Mesenchymal stem cell (in vitro differentiated cells and primary cell): Measurements from ENCODE around the gene GAK.
"Not testable (repeated sequence)": the region's sequence is repeated elsewhere in the genome, so short reads cannot be mapped to it uniquely, and the experiment has no call there.

Source experiments
- DNase-seq: peaks from one replicate; pipeline ENCODE4 v3.0.0-alpha.2; 2013
- H2AFZ ChIP-seq: one replicate; pipeline ENCODE4 v1.6.1; 2013; ENCODE audit warnings: low read depth, mild to moderate bottlenecking, control low read depth, inconsistent platforms, low read length, moderate library complexity
- H2AK5ac ChIP-seq: 2 replicates; pipeline ENCODE4 v1.6.1; 2013; ENCODE audit warnings: low read length, moderate library complexity, mild to moderate bottlenecking, inconsistent platforms; ENCODE audit not compliant: severe bottlenecking
- H2BK120ac ChIP-seq: one replicate; pipeline ENCODE4 v1.6.1; 2013; ENCODE audit warnings: low read depth, mild to moderate bottlenecking, inconsistent platforms, low read length, moderate library complexity
- H2BK12ac ChIP-seq, 2 experiments: one replicate each; pipeline ENCODE4 v1.6.1; 2013; ENCODE audit warnings: inconsistent platforms in 2 of 2, low read length in 2 of 2, mild to moderate bottlenecking in 2 of 2, moderate library complexity in 2 of 2, control low read depth in 1 of 2
- H2BK15ac ChIP-seq: one replicate; pipeline ENCODE4 v1.6.1; 2013; ENCODE audit warnings: mild to moderate bottlenecking, low read depth, inconsistent platforms; ENCODE audit not compliant: poor library complexity, severe bottlenecking
- H2BK5ac ChIP-seq: 2 replicates; pipeline ENCODE4 v1.6.1; 2013; ENCODE audit warnings: low read depth, mild to moderate bottlenecking, low read length, control low read depth, inconsistent platforms; ENCODE audit not compliant: poor library complexity, severe bottlenecking
- H3K14ac ChIP-seq, 2 experiments: one replicate each; pipeline ENCODE4 v1.6.1; 2013; ENCODE audit warnings: inconsistent platforms in 2 of 2, low read length in 2 of 2, control low read depth in 1 of 2, mild to moderate bottlenecking in 1 of 2, moderate library complexity in 1 of 2
- H3K18ac ChIP-seq, 2 experiments: one replicate each; pipeline ENCODE4 v1.6.1; 2013; ENCODE audit warnings: inconsistent platforms in 2 of 2, low read length in 2 of 2, control low read depth in 1 of 2, low read depth in 1 of 2, mild to moderate bottlenecking in 1 of 2
- H3K23ac ChIP-seq, 2 experiments: one replicate each; pipeline ENCODE4 v1.6.1; 2013; ENCODE audit warnings: inconsistent platforms in 2 of 2, low read length in 2 of 2, mild to moderate bottlenecking in 2 of 2, moderate library complexity in 2 of 2, control low read depth in 1 of 2
- H3K27ac ChIP-seq: 2 replicates; pipeline ENCODE4 v1.5.1; 2013; ENCODE audit warnings: mild to moderate bottlenecking, moderate library complexity, low read length, control low read depth, inconsistent platforms; ENCODE audit not compliant: poor library complexity, severe bottlenecking
- H3K27me3 ChIP-seq, 2 experiments: 2 replicates each; pipeline versions ENCODE4 v1.6.1 to v1.7.0; 2013; ENCODE audit warnings: low read length in 2 of 2, mild to moderate bottlenecking in 2 of 2, moderate library complexity in 2 of 2, control low read depth in 1 of 2, inconsistent platforms in 1 of 2; ENCODE audit not compliant: control insufficient read depth in 1 of 2, insufficient read depth in 1 of 2
- H3K36me3 ChIP-seq, 2 experiments: 2 replicates each; pipeline versions ENCODE4 v1.6.1 to v1.7.0; 2013; ENCODE audit warnings: low read length in 2 of 2, control low read depth in 1 of 2, inconsistent platforms in 1 of 2, low read depth in 1 of 2, mild to moderate bottlenecking in 1 of 2; ENCODE audit not compliant: insufficient read depth in 2 of 2, control insufficient read depth in 1 of 2
- H3K4ac ChIP-seq, 2 experiments: one replicate each; pipeline ENCODE4 v1.6.1; 2013; ENCODE audit warnings: inconsistent platforms in 2 of 2, low read length in 2 of 2, mild to moderate bottlenecking in 2 of 2, moderate library complexity in 2 of 2, control low read depth in 1 of 2, low read depth in 1 of 2
- H3K4me1 ChIP-seq: 2 replicates; pipeline ENCODE4 v1.6.1; 2013; ENCODE audit warnings: low read depth, low read length, control low read depth; ENCODE audit not compliant: control insufficient read depth, insufficient read depth
- H3K4me2 ChIP-seq: 2 replicates; pipeline ENCODE4 v1.6.1; 2013; ENCODE audit warnings: low read length, mild to moderate bottlenecking, inconsistent platforms; ENCODE audit not compliant: poor library complexity, severe bottlenecking
- H3K4me3 ChIP-seq, 2 experiments: 2 replicates each; pipeline versions ENCODE4 v1.5.1 to v1.7.0; 2013; ENCODE audit warnings: low read length in 2 of 2, mild to moderate bottlenecking in 2 of 2, control low read depth in 1 of 2, low read depth in 1 of 2; ENCODE audit not compliant: insufficient read depth in 1 of 2
- H3K79me1 ChIP-seq: replicated peaks from 2 replicates; pipeline ENCODE4 v1.6.1; 2013; ENCODE audit warnings: mild to moderate bottlenecking, control low read depth, low read length, inconsistent platforms; ENCODE audit not compliant: poor library complexity, severe bottlenecking
- H3K9ac ChIP-seq: 2 replicates; pipeline ENCODE4 v1.7.0; 2013; ENCODE audit warnings: mild to moderate bottlenecking, low read length, moderate library complexity
- H3K9me3 ChIP-seq: 2 replicates; pipeline ENCODE4 v1.7.0; 2013; ENCODE audit warnings: mild to moderate bottlenecking, low read length; ENCODE audit not compliant: control insufficient read depth
- H4K8ac ChIP-seq: one replicate; pipeline ENCODE4 v1.6.1; 2013; ENCODE audit warnings: inconsistent platforms, mild to moderate bottlenecking, low read length, moderate library complexity
- H4K91ac ChIP-seq: one replicate; pipeline ENCODE4 v1.6.1; 2013; ENCODE audit warnings: mild to moderate bottlenecking, low read length, inconsistent platforms
- WGBS: methylation state at CpG from one replicate; pipeline ENCODE4 v1.1.7; 2013; ENCODE audit warnings: mixed read lengths; 5-methylcytosine and 5-hydroxymethylcytosine counted together

Gene GAK

GRCh38 chr4:807792-808191 is 124.3 kb downstream of the GAK start:
- no peak overlapping the region for H3K14ac ChIP-seq
- no peak overlapping the region for H4K8ac ChIP-seq
- peaks cover 7% of the 10 kb centered on the region for H3K9me3 ChIP-seq
- no peak overlapping the region for H2BK15ac ChIP-seq
- 93% methylated on average over 3 of the region's 5 CpGs for WGBS
- no peak overlapping the region for H3K27ac ChIP-seq
- no peaks in the 10 kb centered on the region for H3K79me1 ChIP-seq
- no peak overlapping the region for H3K23ac ChIP-seq
- H3K4me2 ChIP-seq: no peak overlapping the region
- H2BK12ac ChIP-seq: no peak overlapping the region
- no peak overlapping the region for H4K91ac ChIP-seq
- H2BK5ac ChIP-seq: no peak overlapping the region
- peaks cover 9 to 41% of the 10 kb centered on the region in 2 experiments for H3K27me3 ChIP-seq
- DNase-seq: no peak
- peaks cover 3% of the 10 kb centered on the region for H3K4me1 ChIP-seq
- no peak overlapping the region for H3K4me3 ChIP-seq
- H3K4ac ChIP-seq: no peak overlapping the region
- no peaks in the 10 kb centered on the region for H3K36me3 ChIP-seq
- H2AFZ ChIP-seq: no peak overlapping the region
- no peak overlapping the region for H3K18ac ChIP-seq
- H2BK120ac ChIP-seq: no peak overlapping the region
- no peak overlapping the region for H2AK5ac ChIP-seq
- H3K9ac ChIP-seq: no peak overlapping the region

- H3K27me3 ChIP-seq: peaks cover 3 to 36% of the 10 kb centered on the region in 2 experiments
- not testable (repeated sequence) for H2AFZ ChIP-seq, H4K8ac ChIP-seq, H3K4me2 ChIP-seq, H3K4ac ChIP-seq, H3K14ac ChIP-seq, H2BK15ac ChIP-seq, H3K4me3 ChIP-seq, H3K36me3 ChIP-seq, H3K9ac ChIP-seq, H3K79me1 ChIP-seq, H3K9me3 ChIP-seq, H2BK5ac ChIP-seq, H4K91ac ChIP-seq, H3K27ac ChIP-seq, H2BK12ac ChIP-seq, H3K18ac ChIP-seq, H2AK5ac ChIP-seq, H2BK120ac ChIP-seq, DNase-seq, H3K4me1 ChIP-seq, H3K23ac ChIP-seq
- WGBS: 100% methylated on average over 2 of the region's 4 CpGs
Observed at GRCh38 chr4:806979-807378, 125.1 kb downstream of the GAK start.

GRCh38 chr4:804804-805203 is 127.3 kb downstream of the GAK start:
- Histone ChIP-seq H2AFZ (no peak overlapping the region), H3K18ac (no peak overlapping the region), H3K27ac (no peak overlapping the region), H4K8ac (no peak overlapping the region), H2BK15ac (no peak overlapping the region), H3K9me3 (peaks cover 14% of the 10 kb centered on the region), H2BK120ac (no peak overlapping the region), H3K36me3 (no peaks in the 10 kb centered on the region), H3K14ac (no peak overlapping the region), H3K4me3 (no peak overlapping the region), H2BK5ac (no peak overlapping the region), H3K4me1 (peaks cover 1% of the 10 kb centered on the region), H3K79me1 (no peaks in the 10 kb centered on the region), H2AK5ac (no peak overlapping the region), H4K91ac (no peak overlapping the region), H2BK12ac (no peak overlapping the region), H3K9ac (no peak overlapping the region), H3K23ac (no peak overlapping the region), H3K27me3 (peaks cover 0 to 27% of the 10 kb centered on the region in 2 experiments), H3K4ac (no peak overlapping the region), H3K4me2 (no peak overlapping the region)
- WGBS: 95% methylated on average over 41 of the region's 44 CpGs
- DNase-seq: no peak

GRCh38 chr4:803884-804283 is 128.2 kb downstream of the GAK start:
- Histone ChIP-seq H3K27ac (no peak overlapping the region), H2BK12ac (no peak overlapping the region), H3K79me1 (no peaks in the 10 kb centered on the region), H3K14ac (no peak overlapping the region), H2BK15ac (no peak overlapping the region), H3K4me3 (no peak overlapping the region), H3K27me3 (peaks cover 0 to 28% of the 10 kb centered on the region in 2 experiments), H3K36me3 (no peaks in the 10 kb centered on the region), H3K9me3 (peaks cover 14% of the 10 kb centered on the region), H3K23ac (no peak overlapping the region), H4K8ac (no peak overlapping the region), H3K18ac (no peak overlapping the region), H4K91ac (no peak overlapping the region), H3K9ac (no peak overlapping the region), H3K4me2 (no peak overlapping the region), H3K4ac (no peak overlapping the region), H2AFZ (no peak overlapping the region), H2AK5ac (no peak overlapping the region), H3K4me1 (peaks cover 4% of the 10 kb centered on the region), H2BK120ac (no peak overlapping the region), H2BK5ac (no peak overlapping the region)
- DNase-seq: no peak
- 93% methylated on average over 11 of the region's 13 CpGs for whole genome bisulfite sequencing
